Fibroblast of lung (primary cell): Measurements from ENCODE around the gene EREG. TPM values are rescaled to one million over a fixed set of nuclear protein-coding genes. Genes with fewer than 3 reads are reported as not detected.
"Not testable (repeated sequence)": the region's sequence is repeated elsewhere in the genome, so short reads cannot be mapped to it uniquely, and the experiment has no call there.

Experiments used
- DNase-seq, 2 donors: peaks; one replicate each; pipeline versions ENCODE4 v3.0.0 to v3.0.0-alpha.2; 2010; ENCODE audit warnings: low read depth in 2 of 2
- H2AFZ ChIP-seq: 2 replicates; pipeline ENCODE4 v1.5.1; 2012; ENCODE audit warnings: low read length, control low read depth, inconsistent platforms
- H3K27ac ChIP-seq: 2 replicates; pipeline ENCODE4 v1.5.1; 2011; ENCODE audit warnings: low read length, control low read depth; ENCODE audit not compliant: insufficient read depth
- H3K27me3 ChIP-seq: 2 replicates; pipeline ENCODE4 v1.5.1; 2011; ENCODE audit warnings: mild to moderate bottlenecking, low read length; ENCODE audit not compliant: control insufficient read depth, insufficient read depth
- H3K36me3 ChIP-seq: 2 replicates; pipeline ENCODE4 v1.5.1; 2011; ENCODE audit warnings: low read length; ENCODE audit not compliant: control insufficient read depth, insufficient read depth
- H3K4me1 ChIP-seq: 2 replicates; pipeline ENCODE4 v1.5.1; 2011; ENCODE audit warnings: low read length; ENCODE audit not compliant: control insufficient read depth, insufficient read depth; ENCODE audit errors: extremely low read depth
- H3K4me2 ChIP-seq: 2 replicates; pipeline ENCODE4 v1.5.1; 2011; ENCODE audit warnings: low read length, control low read depth; ENCODE audit not compliant: insufficient read depth; ENCODE audit errors: extremely low read depth
- H3K4me3 ChIP-seq, 4 experiments: fragments of 200-600 bp in 1 of 4; sonication (generic) in 1 of 4; replicated peaks in 1 of 4; 2 replicates each; pipeline ENCODE4 v1.5.1; 2011 to 2016; ENCODE audit warnings: low read length in 4 of 4, low read depth in 3 of 4, mild to moderate bottlenecking in 3 of 4, control low read depth in 2 of 4, inconsistent platforms in 1 of 4, mixed read lengths in 1 of 4; ENCODE audit not compliant: insufficient read depth in 1 of 4; ENCODE audit errors: control extremely low read depth in 1 of 4
- H3K79me2 ChIP-seq: 2 replicates; pipeline ENCODE4 v1.5.1; 2012; ENCODE audit warnings: mild to moderate bottlenecking, low read length, inconsistent platforms; ENCODE audit not compliant: control insufficient read depth, insufficient read depth
- H3K9ac ChIP-seq: 2 replicates; pipeline ENCODE4 v1.5.1; 2011; ENCODE audit warnings: mild to moderate bottlenecking, low read length, control low read depth; ENCODE audit not compliant: insufficient read depth
- H3K9me3 ChIP-seq: 2 replicates; pipeline ENCODE4 v1.5.1; 2012; ENCODE audit warnings: low read depth, low read length; ENCODE audit not compliant: control insufficient read depth, insufficient read depth
- H4K20me1 ChIP-seq: 2 replicates; pipeline ENCODE4 v1.5.1; 2011; ENCODE audit warnings: low read length; ENCODE audit not compliant: control insufficient read depth, insufficient read depth; ENCODE audit errors: extremely low read depth
- CTCF ChIP-seq, 2 donors: IDR thresholded peaks in 1 of 2; conservative IDR thresholded peaks in 1 of 2; 1 replicate in 1 of 2; 2 replicates in 1 of 2; pipeline ENCODE4 v1.5.1; 2011 to 2012; ENCODE audit warnings: low read length in 2 of 2, control low read depth in 1 of 2, inconsistent platforms in 1 of 2, low read depth in 1 of 2, mild to moderate bottlenecking in 1 of 2
- EZH2 ChIP-seq: IDR thresholded peaks from 2 replicates; pipeline ENCODE4 v1.5.1; 2012; ENCODE audit warnings: low read length, control low read depth, mild to moderate bottlenecking; ENCODE audit errors: missing control alignments
- polyA plus RNA-seq, 2 donors: library from polyadenylated mRNA; depleted of rRNA in 1 of 2; stranded (reverse) in 1 of 2; unstranded in 1 of 2; fragments of >200 nt; gene quantifications; 2 replicates each; pipeline ENCODE4 v1.2.1, GENCODE V29; 2011 to 2012; ENCODE audit warnings: missing spikeins in 1 of 2
- total RNA-seq: library from RNA; depleted of rRNA; stranded (reverse); fragments of >200 nt; gene quantifications from 2 replicates; pipeline ENCODE4 v1.2.1, GENCODE V29; 2014

The EREG gene
- total and polyA plus RNA-seq, 2 donors (not counting 1 experiment from before 2014, with no cell fraction given): 0.41 to 9.9 TPM

GRCh38 chr4:74335341-74336021, 29.5 kb upstream of the EREG start:
- H4K20me1 ChIP-seq: no peaks in the 10 kb centered on the region
- no peak overlapping the region for H3K9ac ChIP-seq
- no peak overlapping the region for H3K4me3 ChIP-seq
- no peaks in the 10 kb centered on the region for H3K36me3 ChIP-seq
- TF ChIP-seq CTCF (conservative IDR thresholded peaks at IDR 0.05 in 1 of 2, IDR thresholded peaks at IDR 0.05 in 1 of 2; ENCODE audit: low read depth in 1 of 2, low read length in 2 of 2) (no peak), EZH2 (no peak)
- no peak overlapping the region for H3K27ac ChIP-seq
- H3K4me2 ChIP-seq: no peak overlapping the region
- no peaks in the 10 kb centered on the region for H3K79me2 ChIP-seq
- H3K4me1 ChIP-seq: no peaks in the 10 kb centered on the region
- H2AFZ ChIP-seq: no peak overlapping the region
- DNase-seq: no peak
- no peaks in the 10 kb centered on the region for H3K9me3 ChIP-seq
- no peaks in the 10 kb centered on the region for H3K27me3 ChIP-seq

- H3K4me2 ChIP-seq: no peak overlapping the region
- DNase-seq: peak in 1 of 2 donors; percentile 88
- no peak overlapping the region for H3K4me3 ChIP-seq
- H3K27me3 ChIP-seq: no peaks in the 10 kb centered on the region
- H3K36me3 ChIP-seq: no peaks in the 10 kb centered on the region
- H4K20me1 ChIP-seq: no peaks in the 10 kb centered on the region
- H3K9ac ChIP-seq: no peak overlapping the region
- no peaks in the 10 kb centered on the region for H3K4me1 ChIP-seq
- H3K79me2 ChIP-seq: no peaks in the 10 kb centered on the region
- TF ChIP-seq CTCF (conservative IDR thresholded peaks at IDR 0.05 in 1 of 2, IDR thresholded peaks at IDR 0.05 in 1 of 2; ENCODE audit: low read depth in 1 of 2, low read length in 2 of 2) (no peak), EZH2 (no peak)
- H3K9me3 ChIP-seq: no peaks in the 10 kb centered on the region
- no peak overlapping the region for H3K27ac ChIP-seq
- no peak overlapping the region for H2AFZ ChIP-seq
Observed at GRCh38 chr4:74338792-74339333, 26.1 kb upstream of the EREG start.

- Histone ChIP-seq H3K4me3 (no peak overlapping the region), H3K4me1 (no peaks in the 10 kb centered on the region), H3K9ac (no peak overlapping the region), H3K79me2 (no peaks in the 10 kb centered on the region), H3K4me2 (no peak overlapping the region), H3K27ac (no peak overlapping the region), H3K36me3 (no peaks in the 10 kb centered on the region), H3K9me3 (no peaks in the 10 kb centered on the region), H4K20me1 (no peaks in the 10 kb centered on the region), H3K27me3 (no peaks in the 10 kb centered on the region), H2AFZ (no peak overlapping the region)
- DNase-seq: no peak
- TF ChIP-seq CTCF (conservative IDR thresholded peaks at IDR 0.05 in 1 of 2, IDR thresholded peaks at IDR 0.05 in 1 of 2; ENCODE audit: low read depth in 1 of 2, low read length in 2 of 2) (no peak), EZH2 (no peak)
Observed at GRCh38 chr4:74339501-74339900, 25.4 kb upstream of the EREG start.

- not testable (repeated sequence) for H3K9me3 ChIP-seq, H3K27me3 ChIP-seq, H3K4me3 ChIP-seq, H3K79me2 ChIP-seq, H3K9ac ChIP-seq, DNase-seq, H3K4me1 ChIP-seq, H3K4me2 ChIP-seq, H3K36me3 ChIP-seq, H2AFZ ChIP-seq, H4K20me1 ChIP-seq, H3K27ac ChIP-seq
Observed at GRCh38 chr4:74340421-74340820, 24.5 kb upstream of the EREG start.
